WTC11 (cell line): Measurements from ENCODE around the gene SLC24A3.

ENCODE experiments used
- ATF3 ChIP-seq: sonication (generic); formaldehyde crosslinking; conservative IDR thresholded peaks from 2 replicates; pipeline ENCODE4 v1.8.1; 2022; ENCODE audit warnings: mild to moderate bottlenecking, missing genetic modification reagents
- ATF6 ChIP-seq: sonication (generic); formaldehyde crosslinking; IDR thresholded peaks from 2 replicates; pipeline ENCODE4 v1.8.1; 2023; ENCODE audit warnings: mild to moderate bottlenecking, missing genetic modification reagents
- CTCF ChIP-seq: fragments of 200-600 bp; IDR thresholded peaks from 2 replicates; pipeline ENCODE4 v1.8.0; 2022; ENCODE audit warnings: antibody characterized with exemption
- E2F1 ChIP-seq: sonication (generic); formaldehyde crosslinking; IDR thresholded peaks from 2 replicates; pipeline ENCODE4 v1.8.0; 2022; ENCODE audit warnings: mild to moderate bottlenecking, missing genetic modification reagents
- FOXJ3 ChIP-seq: sonication (generic); formaldehyde crosslinking; IDR thresholded peaks from 2 replicates; pipeline ENCODE4 v1.9.0; 2021; ENCODE audit warnings: missing genetic modification reagents, mild to moderate bottlenecking, borderline replicate concordance
- JUN ChIP-seq: sonication (generic); formaldehyde crosslinking; IDR thresholded peaks from 2 replicates; pipeline ENCODE4 v1.8.0; 2023; ENCODE audit warnings: mild to moderate bottlenecking, missing genetic modification reagents
- SP1 ChIP-seq: sonication (generic); formaldehyde crosslinking; conservative IDR thresholded peaks from 2 replicates; pipeline ENCODE4 v1.8.1; 2022; ENCODE audit warnings: missing genetic modification reagents

GRCh38 chr20:19679900-19680495 lies 467.6 kb downstream of the SLC24A3 start:
- TF ChIP-seq JUN (CRISPR knock-in tag), result no peak
- no peak for TF ChIP-seq E2F1
- TF ChIP-seq CTCF, result no peak
- TF ChIP-seq ATF3 (CRISPR knock-in tag), result no peak
- no peak for TF ChIP-seq SP1
- TF ChIP-seq ATF6 (CRISPR knock-in tag), result no peak
- no peak for TF ChIP-seq FOXJ3
